C4-2B (cell line): ENCODE results near the gene LMAN2.
"Not testable (repeated sequence)": the region's sequence is repeated elsewhere in the genome, so short reads cannot be mapped to it uniquely, and the experiment has no call there.

ENCODE experiments used
- H3K27ac ChIP-seq: fragments of 450-650 bp; 2 replicates; pipeline ENCODE4 v1.5.1; 2017
- ZFX ChIP-seq: fragments of 450-650 bp; IDR thresholded peaks from 2 replicates; pipeline ENCODE4 v1.6.1; 2017
- TF ChIP-seq, protein P1 (sequence below): fragments of 450-650 bp; conservative IDR thresholded peaks from 2 replicates; pipeline ENCODE4 v1.5.1; 2017; ENCODE audit warnings: mild to moderate bottlenecking

The LMAN2 gene

DNA sequence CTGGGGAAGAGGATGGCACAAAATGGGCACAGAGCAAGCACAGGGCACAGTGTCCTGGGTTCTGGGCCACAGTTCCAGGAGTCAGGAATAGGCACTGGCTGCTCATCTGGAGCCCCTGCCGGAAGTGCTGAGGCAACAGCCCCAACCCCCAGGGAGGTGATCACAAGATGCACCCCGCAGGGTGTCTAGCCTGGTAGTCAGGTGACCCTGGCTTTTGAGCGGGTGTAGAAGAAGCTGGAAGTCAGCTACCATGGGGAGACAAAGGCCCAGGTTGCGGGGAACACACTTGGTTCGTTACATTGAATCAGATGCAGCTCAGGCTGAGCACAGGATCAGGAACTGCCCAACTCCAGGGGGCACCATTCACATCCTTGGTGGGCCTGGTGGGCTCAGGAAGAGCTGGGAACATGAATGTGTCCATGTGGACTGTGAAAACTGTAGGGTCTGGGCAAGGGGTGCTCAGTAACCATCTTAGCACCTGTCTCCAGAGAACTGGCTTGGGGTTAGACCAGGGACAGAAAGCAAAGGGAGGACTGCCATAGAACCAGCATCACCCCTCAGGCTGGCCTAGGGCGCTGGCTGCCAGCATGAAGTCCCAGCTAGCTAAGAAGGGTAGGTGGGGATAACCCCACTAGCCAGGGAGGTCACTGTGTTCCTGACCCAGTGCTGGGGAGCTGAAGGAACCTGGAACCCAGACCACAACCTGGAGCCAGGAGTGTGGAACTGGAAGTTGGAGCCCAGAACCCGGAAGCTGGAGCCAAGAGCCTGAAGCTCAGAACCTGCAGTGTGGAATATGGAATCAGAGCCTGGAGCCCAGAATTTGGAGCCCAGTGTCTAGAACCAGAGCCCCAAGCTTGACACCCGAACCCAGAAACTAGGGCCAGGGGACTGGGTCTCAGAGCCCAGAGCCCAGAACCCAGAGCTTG lies 26.6 kb upstream of the LMAN2 start:
- TF ChIP-seq, protein P1, sequence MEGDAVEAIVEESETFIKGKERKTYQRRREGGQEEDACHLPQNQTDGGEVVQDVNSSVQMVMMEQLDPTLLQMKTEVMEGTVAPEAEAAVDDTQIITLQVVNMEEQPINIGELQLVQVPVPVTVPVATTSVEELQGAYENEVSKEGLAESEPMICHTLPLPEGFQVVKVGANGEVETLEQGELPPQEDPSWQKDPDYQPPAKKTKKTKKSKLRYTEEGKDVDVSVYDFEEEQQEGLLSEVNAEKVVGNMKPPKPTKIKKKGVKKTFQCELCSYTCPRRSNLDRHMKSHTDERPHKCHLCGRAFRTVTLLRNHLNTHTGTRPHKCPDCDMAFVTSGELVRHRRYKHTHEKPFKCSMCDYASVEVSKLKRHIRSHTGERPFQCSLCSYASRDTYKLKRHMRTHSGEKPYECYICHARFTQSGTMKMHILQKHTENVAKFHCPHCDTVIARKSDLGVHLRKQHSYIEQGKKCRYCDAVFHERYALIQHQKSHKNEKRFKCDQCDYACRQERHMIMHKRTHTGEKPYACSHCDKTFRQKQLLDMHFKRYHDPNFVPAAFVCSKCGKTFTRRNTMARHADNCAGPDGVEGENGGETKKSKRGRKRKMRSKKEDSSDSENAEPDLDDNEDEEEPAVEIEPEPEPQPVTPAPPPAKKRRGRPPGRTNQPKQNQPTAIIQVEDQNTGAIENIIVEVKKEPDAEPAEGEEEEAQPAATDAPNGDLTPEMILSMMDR: no peak
- no peak for TF ChIP-seq ZFX
- no peak overlapping the region for H3K27ac ChIP-seq

- no peak overlapping the region for H3K27ac ChIP-seq
- TF ChIP-seq ZFX: no peak
- TF ChIP-seq, protein P1: no peak
These were observed 24.6 kb upstream of the LMAN2 start for GRCh38 chr5:177376107-177376506.

GRCh38 chr5:177375516-177375915 lies 24.0 kb upstream of the LMAN2 start:
- not testable (repeated sequence) for H3K27ac ChIP-seq

- H3K27ac ChIP-seq: no peak overlapping the region
- no peak for TF ChIP-seq ZFX
- TF ChIP-seq, protein P1: no peak
These were observed 22.7 kb upstream of the LMAN2 start for GRCh38 chr5:177374211-177374610.

DNA sequence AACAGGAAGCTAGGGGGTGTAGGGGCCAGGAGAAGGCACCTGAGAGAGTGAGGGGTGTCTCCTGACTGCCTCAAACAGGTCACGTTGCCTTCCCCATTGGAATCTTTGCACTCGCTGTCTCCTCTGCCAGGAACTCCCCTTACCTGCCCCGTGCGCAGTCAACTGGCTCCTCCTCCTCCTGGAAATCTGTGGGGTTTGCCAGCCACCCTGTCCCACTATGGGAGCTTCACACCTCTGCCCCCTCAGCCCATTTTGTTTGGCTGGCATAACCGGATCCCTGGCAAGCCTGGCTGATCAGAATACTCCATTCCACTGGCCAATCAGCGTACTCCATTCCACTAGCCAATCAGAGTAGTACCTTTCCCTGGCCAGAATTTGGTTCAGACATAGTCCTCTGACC lies 22.3 kb upstream of the LMAN2 start:
- no peak overlapping the region for H3K27ac ChIP-seq
- TF ChIP-seq ZFX: no peak
- TF ChIP-seq, protein P1: no peak

GRCh38 chr5:177372910-177373309 lies 21.4 kb upstream of the LMAN2 start:
- no peak for TF ChIP-seq ZFX
- TF ChIP-seq, protein P1: no peak
- no peak overlapping the region for H3K27ac ChIP-seq

DNA sequence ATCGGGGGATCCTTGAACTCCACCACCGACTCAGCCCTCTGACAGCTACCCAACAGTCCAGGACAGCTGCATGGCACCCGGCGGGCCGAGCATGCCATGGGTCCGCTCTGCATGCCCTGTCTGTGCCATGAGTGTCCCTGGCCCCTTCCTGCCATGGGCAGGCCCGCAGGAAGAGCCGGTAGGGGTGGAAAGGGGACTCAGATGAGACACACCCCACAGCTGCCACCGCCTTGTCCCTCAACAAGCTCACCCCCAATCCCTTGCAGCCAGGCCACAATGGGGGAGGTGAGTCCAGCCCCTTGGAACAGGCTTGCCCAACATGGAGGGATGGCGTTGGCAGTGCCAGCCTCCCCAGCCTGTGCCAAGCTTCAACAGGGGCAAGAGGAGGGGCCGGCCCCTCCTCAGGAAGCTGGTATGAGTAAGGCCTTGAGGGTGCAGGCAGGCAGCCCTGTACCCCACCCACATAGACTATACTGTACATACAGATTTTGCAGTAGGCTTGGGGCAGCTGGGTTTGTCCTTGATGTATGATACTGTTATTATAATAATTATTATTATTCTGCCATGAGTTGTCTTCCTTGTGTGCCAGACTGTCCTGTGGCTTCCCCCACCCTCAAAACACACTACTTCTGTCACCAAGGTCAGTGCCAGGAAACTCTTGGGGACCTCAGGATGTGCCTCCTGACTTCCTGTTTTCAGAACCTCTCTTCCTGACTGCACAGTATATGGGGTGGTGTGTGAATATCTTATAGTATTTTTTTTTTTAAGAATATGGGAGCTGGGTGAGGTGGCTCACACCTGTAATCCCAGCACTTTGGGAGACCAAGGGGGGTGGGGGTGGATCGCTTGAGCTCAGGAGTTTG lies 20.8 kb upstream of the LMAN2 start:
- H3K27ac ChIP-seq: no peak overlapping the region; the same call in 1 of the 2 replicates
- TF ChIP-seq, protein P1: no peak
- TF ChIP-seq ZFX: no peak
